ENCODE data around the gene FARSA.
"Not testable (repeated sequence)": the region's sequence is repeated elsewhere in the genome, so short reads cannot be mapped to it uniquely, and the experiment has no call there.

FARSA gene

GRCh38 chr19:12953138-12953798 is 19.8 kb upstream of the FARSA start:
- Histone ChIP-seq H3K4me2 (ENCODE audit: low read length) (peak overlapping the region; percentile 68), H3K4me1 (ENCODE audit: control insufficient read depth, insufficient read depth, low read length) (peaks cover 48% of the 10 kb centered on the region), H3K36me3 (ENCODE audit: insufficient read depth, low read length) (peaks cover 50% of the 10 kb centered on the region), H3K4me3 (ENCODE audit: low read length) (peak overlapping the region; percentile 17), H3K27me3 (ENCODE audit: control insufficient read depth, insufficient read depth, low read length) (no peaks in the 10 kb centered on the region), H3K9me3 (replicated peaks; ENCODE audit: low read length) (no peaks in the 10 kb centered on the region), H3K9ac (ENCODE audit: low read depth, low read length) (peak overlapping the region; percentile 75)

GRCh38 chr19:12952488-12953137 is 19.1 kb upstream of the FARSA start:
- peaks cover 56% of the 10 kb centered on the region for H3K36me3 ChIP-seq (ENCODE audit: insufficient read depth, low read length)
- no peaks in the 10 kb centered on the region for H3K27me3 ChIP-seq (ENCODE audit: control insufficient read depth, insufficient read depth, low read length)
- H3K4me2 ChIP-seq (ENCODE audit: low read length): peak overlapping the region; percentile 68
- peaks cover 51% of the 10 kb centered on the region for H3K4me1 ChIP-seq (ENCODE audit: control insufficient read depth, insufficient read depth, low read length)
- H3K9ac ChIP-seq (ENCODE audit: low read depth, low read length): peak overlapping the region; percentile 83
- peak overlapping the region; percentile 26 for H3K4me3 ChIP-seq (ENCODE audit: low read length)
- H3K9me3 ChIP-seq (replicated peaks; ENCODE audit: low read length): no peaks in the 10 kb centered on the region

DNA sequence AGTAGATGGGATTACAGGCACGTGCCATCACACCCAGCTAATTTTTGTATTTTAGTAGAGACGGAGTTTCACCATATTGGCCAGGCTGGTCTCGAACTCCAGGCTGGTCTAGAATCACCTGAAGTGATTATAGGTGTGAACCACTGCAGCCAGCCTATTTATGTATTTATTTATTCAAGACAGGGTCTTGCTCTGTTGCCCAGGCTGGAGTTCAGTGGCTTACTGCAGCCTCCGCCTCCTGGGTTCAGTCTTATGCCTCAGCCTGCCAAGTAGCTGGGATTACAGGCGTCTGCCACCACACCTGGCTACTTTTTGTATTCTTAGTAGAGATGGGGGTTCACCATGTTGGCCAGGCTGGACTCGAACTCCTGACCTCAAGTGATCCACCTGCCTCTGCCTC is 18.5 kb upstream of the FARSA start:
- H3K4me3 ChIP-seq (ENCODE audit: low read length); H3K9me3 ChIP-seq (replicated peaks; ENCODE audit: low read length); H3K27me3 ChIP-seq (ENCODE audit: control insufficient read depth, insufficient read depth, low read length): not testable (repeated sequence)
- peak overlapping the region; percentile 67 for H3K4me2 ChIP-seq (ENCODE audit: low read length)
- peaks cover 54% of the 10 kb centered on the region for H3K4me1 ChIP-seq (ENCODE audit: control insufficient read depth, insufficient read depth, low read length)
- H3K9ac ChIP-seq (ENCODE audit: low read depth, low read length): peak overlapping the region; percentile 83
- H3K36me3 ChIP-seq (ENCODE audit: insufficient read depth, low read length): peaks cover 58% of the 10 kb centered on the region

DNA sequence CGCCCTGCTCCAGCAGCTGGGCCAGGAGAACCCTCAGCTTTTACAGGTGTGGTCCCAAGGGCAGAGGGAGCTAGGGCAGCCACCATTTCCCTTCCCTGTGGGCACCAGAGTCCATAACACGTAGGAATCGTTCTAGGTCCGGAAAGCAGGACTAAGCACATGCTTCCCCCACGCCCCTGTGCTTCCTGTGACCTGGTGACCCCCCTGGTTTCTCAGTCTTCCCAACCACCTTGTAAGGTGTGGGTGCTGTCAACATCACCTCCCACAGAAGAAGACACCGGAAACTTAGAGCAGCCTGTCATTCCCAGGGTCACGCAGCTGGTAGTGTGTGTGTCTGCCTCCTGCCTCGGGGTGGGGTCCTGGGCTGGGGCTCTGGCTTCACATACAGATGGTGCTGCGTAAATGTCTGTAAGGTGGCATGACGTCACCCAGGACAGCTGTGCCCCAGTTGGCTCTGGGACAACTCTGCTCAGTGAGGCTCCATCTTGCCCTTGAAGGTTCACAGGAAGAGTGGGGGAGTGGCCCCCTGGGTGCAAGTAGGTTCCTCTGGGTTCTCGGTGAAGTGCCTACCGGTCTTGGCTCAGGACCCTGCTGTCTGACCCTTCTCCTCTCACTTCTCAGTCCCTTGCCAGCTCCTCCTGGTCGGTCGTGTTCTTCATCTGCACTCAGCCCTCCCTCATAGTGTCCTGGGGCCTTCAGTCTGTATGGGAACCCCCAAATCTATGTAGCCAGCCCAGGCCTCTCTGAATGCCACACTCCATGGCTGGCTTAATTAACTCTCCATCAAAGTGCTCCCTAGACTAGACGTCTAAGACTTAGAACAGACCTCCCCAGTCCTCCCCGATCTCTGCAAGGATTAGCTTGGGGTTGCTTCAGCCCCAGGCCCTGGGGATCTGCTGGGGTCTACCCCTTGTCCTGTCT is 16.1 kb upstream of the FARSA start:
- Histone ChIP-seq H3K36me3 (ENCODE audit: insufficient read depth, low read length) (peaks cover 58% of the 10 kb centered on the region), H3K4me2 (ENCODE audit: low read length) (no peak overlapping the region), H3K9me3 (replicated peaks; ENCODE audit: low read length) (no peaks in the 10 kb centered on the region), H3K4me3 (ENCODE audit: low read length) (no peak overlapping the region), H3K27me3 (ENCODE audit: control insufficient read depth, insufficient read depth, low read length) (no peaks in the 10 kb centered on the region), H3K9ac (ENCODE audit: low read depth, low read length) (no peak overlapping the region), H3K4me1 (ENCODE audit: control insufficient read depth, insufficient read depth, low read length) (peaks cover 47% of the 10 kb centered on the region)

- no peak overlapping the region for H3K9ac ChIP-seq (ENCODE audit: low read depth, low read length)
- peaks cover 38% of the 10 kb centered on the region for H3K4me1 ChIP-seq (ENCODE audit: control insufficient read depth, insufficient read depth, low read length)
- H3K36me3 ChIP-seq (ENCODE audit: insufficient read depth, low read length): peaks cover 56% of the 10 kb centered on the region
Observed at GRCh38 chr19:12948612-12949362, 15.3 kb upstream of the FARSA start.

DNA sequence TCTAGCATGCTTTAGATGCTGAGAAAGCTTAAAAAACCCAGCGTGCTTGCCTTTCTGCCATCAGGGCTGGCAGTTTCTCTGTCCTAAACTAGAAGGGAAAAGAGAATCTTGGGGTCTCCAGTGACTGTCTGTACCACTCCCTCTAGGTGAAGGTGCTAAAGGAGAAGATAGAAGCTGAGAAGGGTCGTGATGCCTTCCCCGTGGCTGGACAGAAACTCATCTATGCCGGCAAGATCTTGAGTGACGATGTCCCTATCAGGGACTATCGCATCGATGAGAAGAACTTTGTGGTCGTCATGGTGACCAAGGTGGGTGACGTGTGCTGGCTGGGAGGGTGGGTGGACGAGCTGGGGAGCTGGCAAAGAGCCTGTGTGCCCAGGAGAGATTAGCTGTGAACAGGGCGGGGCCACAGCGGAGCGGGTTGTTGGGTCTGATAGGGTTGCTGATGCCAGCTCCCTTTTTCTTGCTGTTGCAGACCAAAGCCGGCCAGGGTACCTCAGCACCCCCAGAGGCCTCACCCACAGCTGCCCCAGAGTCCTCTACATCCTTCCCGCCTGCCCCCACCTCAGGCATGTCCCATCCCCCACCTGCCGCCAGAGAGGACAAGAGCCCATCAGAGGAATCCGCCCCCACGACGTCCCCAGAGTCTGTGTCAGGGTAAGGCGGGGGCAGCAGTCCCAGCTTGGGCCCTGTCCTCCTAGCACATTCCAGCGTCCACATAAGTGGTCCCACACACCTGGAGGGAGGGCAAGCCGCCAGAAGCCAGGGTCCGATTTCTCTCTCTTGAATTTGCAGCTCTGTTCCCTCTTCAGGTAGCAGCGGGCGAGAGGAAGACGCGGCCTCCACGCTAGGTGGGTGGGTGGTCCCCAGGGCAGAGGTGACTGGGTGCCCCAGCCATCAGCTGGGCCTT is 14.4 kb upstream of the FARSA start:
- Histone ChIP-seq H3K27me3 (ENCODE audit: control insufficient read depth, insufficient read depth, low read length) (no peaks in the 10 kb centered on the region), H3K4me1 (ENCODE audit: control insufficient read depth, insufficient read depth, low read length) (peaks cover 36% of the 10 kb centered on the region), H3K36me3 (ENCODE audit: insufficient read depth, low read length) (peaks cover 60% of the 10 kb centered on the region), H3K4me3 (ENCODE audit: low read length) (no peak overlapping the region), H3K9ac (ENCODE audit: low read depth, low read length) (no peak overlapping the region), H3K9me3 (replicated peaks; ENCODE audit: low read length) (no peaks in the 10 kb centered on the region), H3K4me2 (ENCODE audit: low read length) (peak overlapping the region; percentile 93)

More at GRCh38 chr19:12948612-12949362, 15.3 kb upstream of the FARSA start:
- H3K27me3 ChIP-seq (ENCODE audit: control insufficient read depth, insufficient read depth, low read length): no peaks in the 10 kb centered on the region
- H3K4me3 ChIP-seq (ENCODE audit: low read length): no peak overlapping the region
- H3K4me2 ChIP-seq (ENCODE audit: low read length): no peak overlapping the region
- H3K9me3 ChIP-seq (replicated peaks; ENCODE audit: low read length): no peaks in the 10 kb centered on the region

- no peaks in the 10 kb centered on the region for H3K9me3 ChIP-seq (replicated peaks; ENCODE audit: low read length)
- H3K4me3 ChIP-seq (ENCODE audit: low read length): peak overlapping the region; percentile 74
- no peaks in the 10 kb centered on the region for H3K27me3 ChIP-seq (ENCODE audit: control insufficient read depth, insufficient read depth, low read length)
- H3K36me3 ChIP-seq (ENCODE audit: insufficient read depth, low read length): peaks cover 62% of the 10 kb centered on the region
- H3K4me2 ChIP-seq (ENCODE audit: low read length): peak overlapping the region; percentile 93
- H3K4me1 ChIP-seq (ENCODE audit: control insufficient read depth, insufficient read depth, low read length): peaks cover 27% of the 10 kb centered on the region
- peak overlapping the region; percentile 93 for H3K9ac ChIP-seq (ENCODE audit: low read depth, low read length)
Observed at GRCh38 chr19:12946731-12947496, 13.4 kb upstream of the FARSA start.

DNA sequence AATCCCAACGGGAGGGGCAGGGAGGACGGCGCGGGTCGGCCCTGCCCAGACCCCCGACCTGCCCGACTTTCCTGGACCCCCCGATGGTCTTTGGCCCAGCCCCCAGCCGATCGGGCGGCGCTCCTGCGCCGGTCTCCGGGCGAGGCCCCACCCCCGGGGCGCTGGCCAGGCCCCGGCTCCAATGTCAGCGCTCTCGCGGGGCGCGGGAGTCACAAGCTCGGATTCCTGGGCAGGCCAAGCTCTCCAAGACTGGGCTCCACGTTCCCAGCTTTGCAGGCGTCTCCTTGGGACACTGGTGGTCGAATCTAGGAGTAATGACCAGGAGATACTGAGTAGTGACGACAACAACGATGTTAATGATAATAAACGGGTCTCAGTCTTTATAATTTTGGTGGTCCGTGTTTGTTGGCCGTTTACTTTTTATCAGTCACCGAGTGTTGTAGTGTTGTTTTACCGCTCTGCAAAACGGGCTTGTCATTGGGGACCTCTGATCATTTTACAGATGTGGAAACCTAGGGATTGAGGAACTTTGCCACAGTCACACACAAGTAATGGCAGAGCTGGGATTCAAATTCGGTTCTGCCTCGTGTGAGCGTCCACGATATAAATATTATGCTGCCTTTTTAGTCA is 12.7 kb upstream of the FARSA start:
- H3K36me3 ChIP-seq (ENCODE audit: insufficient read depth, low read length): peaks cover 64% of the 10 kb centered on the region
- peak overlapping the region; percentile 93 for H3K9ac ChIP-seq (ENCODE audit: low read depth, low read length)
- peaks cover 26% of the 10 kb centered on the region for H3K4me1 ChIP-seq (ENCODE audit: control insufficient read depth, insufficient read depth, low read length)
- H3K9me3 ChIP-seq (replicated peaks; ENCODE audit: low read length): no peaks in the 10 kb centered on the region
- peak overlapping the region; percentile 74 for H3K4me3 ChIP-seq (ENCODE audit: low read length)
- H3K4me2 ChIP-seq (ENCODE audit: low read length): peak overlapping the region; percentile 93
- H3K27me3 ChIP-seq (ENCODE audit: control insufficient read depth, insufficient read depth, low read length): no peaks in the 10 kb centered on the region

DNA sequence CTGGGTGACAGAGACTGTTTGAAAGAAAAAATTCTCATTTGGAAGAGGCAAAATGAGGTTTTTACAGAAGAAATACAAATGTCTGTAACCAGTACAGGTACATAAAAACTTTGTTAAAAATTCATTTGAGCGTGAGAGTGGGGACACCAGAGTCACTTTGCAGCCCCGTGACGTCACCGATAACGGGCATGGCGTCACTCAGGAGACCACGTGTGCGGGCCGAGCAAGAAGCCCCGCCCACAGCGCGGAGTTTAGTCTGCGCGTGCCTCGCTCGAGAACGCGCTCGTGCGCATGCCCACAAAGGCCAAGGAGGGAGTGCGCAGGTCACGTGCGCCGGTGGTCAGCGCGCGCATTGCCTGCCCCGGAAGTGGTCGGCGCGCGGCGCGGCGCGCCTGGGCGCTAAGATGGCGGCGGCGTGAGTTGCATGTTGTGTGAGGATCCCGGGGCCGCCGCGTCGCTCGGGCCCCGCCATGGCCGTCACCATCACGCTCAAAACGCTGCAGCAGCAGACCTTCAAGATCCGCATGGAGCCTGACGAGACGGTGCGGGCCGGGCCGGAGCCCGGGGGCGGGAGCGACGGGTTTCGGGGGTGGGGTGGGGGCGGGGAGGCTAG is 12.1 kb upstream of the FARSA start, which contains the start of gene RAD23A:
TSS of gene RAD23A (plus strand) at position 384 of the 613 bp plus-strand sequence. CDS start at position 471, 87 bp downstream.
- H3K4me2 ChIP-seq (ENCODE audit: low read length): peak within 1 kb of the TSS; percentile 93
- H3K4me3 ChIP-seq (ENCODE audit: low read length): peak within 1 kb of the TSS; percentile 74
- H3K36me3 ChIP-seq (ENCODE audit: insufficient read depth, low read length): peaks cover 71% of the 10 kb centered on the region
- H3K27me3 ChIP-seq (ENCODE audit: control insufficient read depth, insufficient read depth, low read length): no peaks in the 10 kb centered on the region
- H3K9ac ChIP-seq (ENCODE audit: low read depth, low read length): peak within 1 kb of the TSS; percentile 93
- no peaks in the 10 kb centered on the region for H3K9me3 ChIP-seq (replicated peaks; ENCODE audit: low read length)
- peaks cover 31% of the 10 kb centered on the region for H3K4me1 ChIP-seq (ENCODE audit: control insufficient read depth, insufficient read depth, low read length)

All from skeletal muscle satellite cell (primary cell).